ENCODE results near the gene CPAMD8. TPM values are rescaled to one million over a fixed set of nuclear protein-coding genes. Genes with fewer than 3 reads are reported as not detected.
"Not testable (repeated sequence)": the region's sequence is repeated elsewhere in the genome, so short reads cannot be mapped to it uniquely, and the experiment has no call there.

The CPAMD8 gene
- total RNA-seq, 6 experiments from 2014 or later, result 0.11 to 0.20 (median 0.14) TPM; not detected in 1

- Mint-ChIP-seq H3K27me3 (ENCODE audit: insufficient read depth) (peaks cover 41% of the 10 kb centered on the region), H3K27ac (no peak overlapping the region), H3K4me3 (no peak overlapping the region), H3K36me3 (ENCODE audit: low read depth) (no peaks in the 10 kb centered on the region), H3K4me1 (ENCODE audit: low read depth) (no peaks in the 10 kb centered on the region), H3K9me3 (no peaks in the 10 kb centered on the region)
- no peak for TF ChIP-seq CTCF (IDR thresholded peaks at IDR 0.05)
- DNase-seq, result no peak
Observed at GRCh38 chr19:17031741-17032140, 5.1 kb upstream of the CPAMD8 start.

GRCh38 chr19:17027535-17027975, 945 bp upstream of the CPAMD8 start:
- Mint-ChIP-seq H3K36me3 (ENCODE audit: low read depth) (peaks cover 3% of the 10 kb centered on the region; the same call in 1 of the 2 replicates), H3K4me1 (ENCODE audit: low read depth) (peaks cover 8% of the 10 kb centered on the region), H3K27ac (no peak overlapping the region), H3K27me3 (ENCODE audit: insufficient read depth) (peaks cover 52% of the 10 kb centered on the region), H3K9me3 (peaks cover 21% of the 10 kb centered on the region; the same call in 1 of the 2 replicates), H3K4me3 (no peak overlapping the region)
- DNase-seq, result no peak
- TF ChIP-seq CTCF (IDR thresholded peaks at IDR 0.05), result no peak

- H3K27me3 Mint-ChIP-seq (ENCODE audit: insufficient read depth), result peaks cover 52% of the 10 kb centered on the region
Observed at GRCh38 chr19:17025991-17026658, 485 bp downstream of the CPAMD8 start.

DNA sequence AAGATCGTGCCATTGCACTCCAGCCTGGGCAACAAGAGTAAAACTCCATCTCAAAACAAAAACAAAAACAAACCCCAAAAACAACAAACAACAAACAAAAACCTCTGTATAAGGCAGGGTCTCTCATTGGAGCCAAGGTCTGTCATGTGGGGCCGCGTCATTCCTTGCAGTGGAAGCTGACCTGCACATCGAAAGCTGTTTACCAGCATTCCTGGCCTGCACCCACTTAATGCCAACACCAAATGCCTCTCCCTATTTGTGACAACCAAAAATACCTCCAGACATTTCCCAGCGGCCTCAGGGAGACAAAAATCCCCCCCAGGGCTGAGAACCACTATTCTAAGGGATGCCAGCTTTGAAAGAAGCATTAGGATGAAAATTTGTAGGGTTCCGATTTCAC, 1.2 kb downstream of the CPAMD8 start:
- peaks cover 15% of the 10 kb centered on the region for H3K4me1 Mint-ChIP-seq (ENCODE audit: low read depth)
- TF ChIP-seq CTCF (IDR thresholded peaks at IDR 0.05), result no peak
- H3K36me3 Mint-ChIP-seq (ENCODE audit: low read depth), result peaks cover 4% of the 10 kb centered on the region; the same call in 1 of the 2 replicates
- no peak overlapping the region for H3K4me3 Mint-ChIP-seq
- H3K9me3 Mint-ChIP-seq, result peaks cover 22% of the 10 kb centered on the region; the same call in 1 of the 2 replicates
- H3K27ac Mint-ChIP-seq, result no peak overlapping the region
- peaks cover 53% of the 10 kb centered on the region for H3K27me3 Mint-ChIP-seq (ENCODE audit: insufficient read depth)
- DNase-seq, result no peak

More at GRCh38 chr19:17025991-17026658, 485 bp downstream of the CPAMD8 start:
- no peak for TF ChIP-seq CTCF (IDR thresholded peaks at IDR 0.05)
- Mint-ChIP-seq H3K4me1 (ENCODE audit: low read depth) (peaks cover 15% of the 10 kb centered on the region), H3K36me3 (ENCODE audit: low read depth) (peaks cover 4% of the 10 kb centered on the region; the same call in 1 of the 2 replicates), H3K4me3 (no peak overlapping the region), H3K9me3 (peaks cover 22% of the 10 kb centered on the region; the same call in 1 of the 2 replicates), H3K27ac (no peak overlapping the region)
- DNase-seq, result no peak

- H3K4me3 Mint-ChIP-seq; H3K27ac Mint-ChIP-seq; H3K36me3 Mint-ChIP-seq (ENCODE audit: low read depth); DNase-seq: not testable (repeated sequence)
- H3K27me3 Mint-ChIP-seq (ENCODE audit: insufficient read depth), result peaks cover 49% of the 10 kb centered on the region
- peaks cover 15% of the 10 kb centered on the region for H3K4me1 Mint-ChIP-seq (ENCODE audit: low read depth)
- peaks cover 22% of the 10 kb centered on the region; the same call in 1 of the 2 replicates for H3K9me3 Mint-ChIP-seq
Observed at GRCh38 chr19:17024941-17025340, 1.7 kb downstream of the CPAMD8 start.

DNA sequence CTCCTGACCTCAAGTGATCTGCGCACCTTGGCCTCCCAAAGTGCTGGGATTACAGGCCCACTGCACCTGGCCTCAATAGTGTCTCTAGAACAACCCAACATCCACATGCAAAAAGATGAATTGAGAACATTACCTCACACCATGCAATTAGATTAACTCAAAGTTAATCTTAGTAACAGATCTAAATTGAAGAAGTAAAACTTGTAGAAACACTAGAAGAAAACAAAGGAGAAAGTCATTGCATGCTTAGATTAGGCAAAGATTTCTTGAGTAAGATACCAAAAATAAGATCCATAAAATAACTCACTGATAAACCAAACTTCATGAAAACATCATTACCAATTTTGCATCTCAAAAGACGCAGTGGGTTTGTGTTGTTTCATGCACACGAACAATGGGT, 2.8 kb downstream of the CPAMD8 start:
- TF ChIP-seq CTCF (IDR thresholded peaks at IDR 0.05), result no peak
- DNase-seq, result no peak
- H3K27ac Mint-ChIP-seq, result no peak overlapping the region
- peaks cover 15% of the 10 kb centered on the region for H3K4me1 Mint-ChIP-seq (ENCODE audit: low read depth)
- H3K36me3 Mint-ChIP-seq (ENCODE audit: low read depth), result peaks cover 4% of the 10 kb centered on the region; the same call in 1 of the 2 replicates
- peaks cover 22% of the 10 kb centered on the region; the same call in 1 of the 2 replicates for H3K9me3 Mint-ChIP-seq
- H3K27me3 Mint-ChIP-seq (ENCODE audit: insufficient read depth), result peaks cover 43% of the 10 kb centered on the region
- no peak overlapping the region for H3K4me3 Mint-ChIP-seq

Measured in HFFc6 (cell line).